NOMO-1 treated with dmso at 0.1 percent for 144 hours (cell line): Measurements from ENCODE around the gene ZNF664.

Experiments
- DNase-seq: peaks from one replicate; lab custom pipeline; 2025; ENCODE audit not compliant: unreplicated experiment; lab: John Stamatoyannopoulos, UW

ZNF664 gene

DNA sequence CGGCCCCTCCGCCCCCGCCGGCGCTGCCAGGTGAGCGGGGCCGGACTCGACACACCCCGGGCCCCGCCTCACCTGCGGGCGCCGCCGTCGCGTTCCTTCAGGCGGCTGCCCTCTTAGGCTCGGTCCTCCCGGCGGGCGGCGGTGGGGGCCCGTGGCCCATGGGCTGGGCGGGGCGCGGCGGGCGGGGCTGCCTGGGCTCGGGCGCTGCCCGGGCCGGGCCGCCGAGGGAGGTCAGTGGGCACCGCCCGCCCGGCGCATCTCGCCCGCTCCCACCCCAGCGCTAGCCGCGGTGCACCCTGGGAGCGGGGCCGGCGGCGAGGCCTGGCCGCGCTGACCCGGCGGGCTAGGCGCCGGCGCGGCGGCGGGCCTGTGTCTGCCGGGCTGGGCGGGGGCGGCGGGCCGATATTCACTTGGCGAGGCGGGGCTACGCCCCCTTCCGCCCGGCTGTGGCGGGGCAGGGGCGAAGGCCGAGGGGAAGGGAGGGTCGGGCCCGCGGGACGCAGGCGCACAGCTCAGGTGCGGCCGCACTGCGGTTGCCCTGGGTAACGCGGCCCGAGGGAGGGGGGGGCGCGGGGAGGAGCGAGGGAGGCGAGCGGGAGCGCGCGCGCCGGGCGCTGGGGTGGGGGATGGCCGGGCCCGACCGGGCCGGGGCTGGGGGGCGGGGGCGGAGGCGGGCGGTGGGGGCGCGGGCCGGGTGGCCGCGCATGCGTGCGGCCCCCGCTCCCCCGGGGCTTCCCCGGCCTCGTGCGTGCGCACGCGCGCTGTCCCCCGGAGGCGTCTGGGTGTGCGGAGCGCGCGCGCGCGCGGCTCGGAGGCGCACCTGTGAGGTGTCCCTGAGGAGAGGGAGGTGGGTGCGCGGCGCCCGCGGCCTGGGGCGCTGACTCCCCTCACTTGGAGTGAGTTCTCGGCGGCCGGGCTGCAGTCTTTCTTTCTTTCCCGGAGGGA, at the start of gene ZNF664, which contains the start of gene CCDC92:
Gene ZNF664, plus strand, starts transcription at position 759 of the 945 bp plus-strand sequence. CDS start 38,930 bp downstream, outside the sequence.
Gene CCDC92, minus strand, starts transcription at position 375 of the 945 bp plus-strand sequence. CDS start 28,526 bp downstream, outside the sequence.
- DNase-seq = peak; percentile 65

GRCh38 chr12:123923927-123924326, 49.1 kb upstream of the ZNF664 start:
- no peak for DNase-seq

DNA sequence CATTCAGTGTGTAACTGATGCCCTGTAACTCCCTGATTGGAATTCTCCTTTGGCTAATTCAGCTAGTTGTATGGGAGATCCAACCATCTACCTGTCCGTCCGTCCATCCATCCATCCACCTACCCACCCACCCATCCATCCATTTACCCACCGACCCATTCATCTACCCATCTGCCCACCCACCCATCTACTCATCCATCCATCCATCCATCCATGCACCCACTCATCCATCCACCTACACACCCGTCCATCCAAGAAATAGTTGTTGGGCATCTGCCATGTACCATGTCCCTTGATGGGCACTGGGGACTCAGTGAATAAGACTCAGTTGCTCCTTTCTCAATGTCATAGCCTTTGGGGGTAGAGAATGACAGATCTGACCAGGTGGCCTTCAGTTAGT, 48.5 kb upstream of the ZNF664 start:
- DNase-seq = no peak

DNA sequence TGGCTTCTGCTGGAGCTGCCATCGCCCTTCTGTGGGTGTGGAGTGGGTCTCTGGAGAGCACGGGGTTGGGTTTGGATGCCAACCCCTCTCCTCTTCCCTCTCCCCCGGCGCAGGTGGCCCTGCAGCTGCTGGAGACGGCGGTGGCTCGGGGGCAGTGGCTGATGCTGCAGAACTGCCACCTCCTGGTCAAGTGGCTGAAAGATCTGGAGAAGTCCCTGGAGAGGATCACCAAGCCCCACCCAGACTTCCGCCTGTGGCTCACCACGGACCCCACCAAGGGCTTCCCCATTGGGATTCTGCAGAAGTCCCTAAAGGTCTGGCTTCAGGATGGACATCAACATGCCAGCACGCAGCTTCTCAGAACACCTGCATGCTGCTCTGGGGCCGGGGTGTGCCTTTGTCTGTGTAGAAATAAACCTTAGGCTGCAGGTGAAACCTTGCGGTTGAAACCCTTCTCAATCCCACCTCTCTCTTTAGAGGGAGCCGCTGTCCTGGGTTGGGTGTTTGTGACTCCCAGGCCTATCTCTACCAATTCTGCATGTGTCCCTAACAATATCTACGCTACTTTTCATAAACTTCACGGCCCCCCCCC, 44.6 kb upstream of the ZNF664 start:
- DNase-seq = no peak

DNA sequence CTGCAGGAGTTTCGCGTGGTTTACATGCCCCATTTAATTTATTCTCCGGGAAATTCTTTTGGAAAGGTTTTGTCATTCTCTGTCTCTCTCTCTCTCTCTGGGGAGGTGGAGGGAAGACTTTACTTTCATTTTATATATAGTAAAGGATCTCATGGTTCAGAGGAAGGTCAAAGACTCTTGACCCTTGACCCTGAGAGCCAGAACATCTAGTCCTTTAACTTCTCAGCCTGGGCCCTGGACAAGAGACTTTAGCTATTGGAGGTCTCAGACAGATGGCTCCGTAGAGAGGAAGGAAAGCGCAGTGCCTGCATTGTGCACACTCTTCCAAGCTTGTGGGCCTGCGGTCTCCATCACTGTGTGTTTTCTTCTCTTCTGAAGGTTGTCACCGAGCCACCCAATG, 44.1 kb upstream of the ZNF664 start:
- no peak for DNase-seq

- no peak for DNase-seq
These were observed 43.0 kb upstream of the ZNF664 start for GRCh38 chr12:123929946-123930583.

- DNase-seq = no peak
These were observed 41.2 kb upstream of the ZNF664 start for GRCh38 chr12:123931686-123932321.

- DNase-seq = no peak
These were observed 39.8 kb upstream of the ZNF664 start for GRCh38 chr12:123933214-123933613.

- DNase-seq = no peak
These were observed 38.9 kb upstream of the ZNF664 start for GRCh38 chr12:123934016-123934620.

DNA sequence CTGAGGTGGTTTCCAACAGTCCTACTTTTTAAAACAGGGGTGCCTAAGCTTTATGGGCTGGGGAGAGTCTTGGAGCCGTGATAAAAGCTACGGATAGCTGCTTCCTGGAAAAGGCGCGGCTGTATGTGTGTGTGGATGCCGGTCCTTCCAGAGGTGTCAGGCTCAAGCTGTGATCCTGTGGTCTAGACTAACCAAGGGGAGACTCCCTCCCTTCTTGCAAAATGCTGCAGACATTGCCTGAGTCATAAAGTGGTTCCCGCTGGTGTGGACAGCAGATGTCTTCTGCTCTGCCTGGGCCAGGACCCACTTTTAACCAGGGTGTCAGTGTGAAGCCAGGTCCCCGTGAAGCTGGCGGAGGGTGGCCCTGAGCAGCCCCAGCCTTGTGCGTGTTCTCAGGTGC, 38.2 kb upstream of the ZNF664 start:
- DNase-seq = no peak

DNA sequence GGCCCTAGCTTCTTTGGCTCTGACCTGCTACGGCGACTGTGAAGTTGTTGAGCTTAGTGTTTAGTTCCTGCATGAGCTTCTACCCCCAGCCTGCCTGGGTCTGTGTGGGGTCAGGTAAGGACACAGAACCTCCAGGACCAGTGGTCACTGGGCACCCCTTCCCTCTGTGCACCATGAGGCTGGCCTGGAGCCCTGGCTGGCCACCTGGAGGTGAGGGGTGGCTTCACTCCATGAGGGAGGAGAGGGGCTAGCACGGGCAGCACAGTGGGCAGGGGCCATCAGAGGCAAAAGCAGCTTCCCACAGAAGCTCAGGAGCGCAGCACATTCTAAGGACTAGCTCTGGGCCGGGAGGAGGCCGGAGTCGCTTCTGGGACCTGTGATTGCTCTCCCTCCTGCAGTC, 37.1 kb upstream of the ZNF664 start:
- DNase-seq = no peak

- DNase-seq = no peak
These were observed 36.5 kb upstream of the ZNF664 start for GRCh38 chr12:123936471-123936870.

- no peak for DNase-seq
These were observed 35.9 kb upstream of the ZNF664 start for GRCh38 chr12:123936956-123937706.

DNA sequence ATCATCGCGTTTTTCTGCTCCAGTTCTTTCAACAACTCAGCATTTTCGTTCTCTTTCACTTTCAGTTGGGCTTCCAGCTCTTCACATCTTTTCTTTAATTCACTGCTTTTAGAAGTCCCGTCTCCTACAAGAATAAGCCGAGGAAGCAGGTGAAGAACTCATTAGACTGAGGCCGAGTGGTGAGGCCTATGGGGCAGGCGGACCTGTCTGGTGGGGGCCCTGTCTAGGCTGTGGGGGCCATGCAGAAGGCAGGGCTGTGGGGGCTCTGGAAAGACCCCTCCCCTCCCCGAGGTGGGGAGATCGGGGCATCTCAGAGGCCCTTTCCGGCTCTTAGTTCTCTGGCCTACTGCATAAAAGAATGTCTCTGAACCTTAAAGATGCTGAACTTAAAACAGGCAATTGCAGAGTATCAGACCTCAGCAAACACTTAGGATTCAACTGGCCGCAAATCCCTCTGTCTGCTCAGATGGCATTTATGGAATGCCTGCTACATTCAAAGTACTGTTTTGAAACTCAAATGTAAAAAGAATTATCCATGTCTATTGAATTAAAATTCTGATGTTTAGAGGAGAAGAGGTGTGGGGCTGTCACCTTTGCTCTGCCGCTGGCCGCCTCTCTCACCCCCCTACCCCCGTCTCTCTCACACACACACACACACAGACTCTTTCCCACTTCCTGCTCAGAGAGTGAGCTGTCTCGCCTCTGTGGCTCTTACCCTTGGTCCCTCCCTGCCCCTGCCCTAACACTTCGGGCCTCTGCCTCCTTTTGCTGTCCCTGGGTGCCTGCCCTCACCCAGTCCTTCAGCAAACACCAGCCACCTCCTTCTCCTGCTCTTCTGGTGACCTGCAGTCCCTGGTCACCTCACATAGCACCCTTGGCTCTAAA, 35.1 kb upstream of the ZNF664 start:
- DNase-seq = no peak

- DNase-seq = no peak
These were observed 34.1 kb upstream of the ZNF664 start for GRCh38 chr12:123938679-123939480.

GRCh38 chr12:123939716-123940626, 33.0 kb upstream of the ZNF664 start:
- no peak for DNase-seq

DNA sequence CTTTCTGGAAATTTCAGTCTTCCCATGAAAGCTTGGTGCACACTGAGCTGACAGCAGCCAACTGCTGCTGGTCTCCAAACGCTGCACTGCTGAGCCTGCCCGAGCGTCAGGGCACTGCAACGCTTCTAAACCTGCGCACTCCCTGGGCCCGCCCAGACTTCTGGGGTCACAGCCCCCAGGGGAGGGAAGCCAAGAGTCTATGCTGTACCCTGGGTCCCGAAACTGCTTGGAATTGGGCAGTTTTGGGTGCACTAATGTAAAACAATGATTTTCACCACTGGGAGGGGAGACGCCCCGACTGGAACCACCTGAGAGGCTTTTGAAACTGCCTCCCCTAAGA, 32.4 kb upstream of the ZNF664 start:
- no peak for DNase-seq
